HepG2 (cell line): ENCODE measurements around the gene TOPORS. TPM values are rescaled to one million over a fixed set of nuclear protein-coding genes. Genes with fewer than 3 reads are reported as not detected.
A peak's percentile ranks its signal among the peaks of the same experiment; 100 is the strongest.

Source experiments
- CBX1 ChIP-seq: IDR thresholded peaks from one replicate; pipeline ENCODE4 v1.6.1; 2016; ENCODE audit warnings: antibody characterized with exemption, low read depth
- HNF4G ChIP-seq, 2 experiments: sonication (generic) in 1 of 2; formaldehyde crosslinking in 1 of 2; IDR thresholded peaks; 2 replicates each; pipeline versions ENCODE4 v1.4.0 to v1.6.1; 2011 to 2020; ENCODE audit warnings: borderline replicate concordance in 2 of 2, low read depth in 2 of 2, mild to moderate bottlenecking in 2 of 2, low read length in 1 of 2, missing genetic modification reagents in 1 of 2, moderate library complexity in 1 of 2
- HNRNPL ChIP-seq: fragments of 200-400 bp; formaldehyde crosslinking; IDR thresholded peaks from 2 replicates; pipeline ENCODE4 v1.6.1; 2017; ENCODE audit warnings: mild to moderate bottlenecking, low read depth, low read length
- HNRNPLL ChIP-seq: fragments of 200-400 bp; formaldehyde crosslinking; IDR thresholded peaks from 2 replicates; pipeline ENCODE4 v1.6.1; 2017; ENCODE audit warnings: mild to moderate bottlenecking, low read depth, low read length; ENCODE audit not compliant: poor library complexity, severe bottlenecking
- JDP2 ChIP-seq: sonication (generic); formaldehyde crosslinking; IDR thresholded peaks from 2 replicates; pipeline ENCODE4 v1.8.1; 2022; ENCODE audit warnings: missing genetic modification reagents, borderline replicate concordance
- MTA1 ChIP-seq: sonication (generic); formaldehyde crosslinking; IDR thresholded peaks from 2 replicates; pipeline ENCODE4 v1.4.0; 2020; ENCODE audit warnings: missing genetic modification reagents, mild to moderate bottlenecking, borderline replicate concordance
- PITX1 ChIP-seq: sonication (generic); formaldehyde crosslinking; IDR thresholded peaks from 2 replicates; pipeline ENCODE4 v1.5.1; 2020; ENCODE audit warnings: mild to moderate bottlenecking, missing genetic modification reagents
- SAFB2 ChIP-seq: sonication (generic); formaldehyde crosslinking; IDR thresholded peaks from 2 replicates; pipeline ENCODE4 v1.5.1; 2020; ENCODE audit warnings: missing genetic modification reagents, low read depth, mild to moderate bottlenecking, borderline replicate concordance
- U2AF1 ChIP-seq: fragments of 200-400 bp; formaldehyde crosslinking; optimal IDR thresholded peaks from 2 replicates; pipeline ENCODE3; 2017; ENCODE audit warnings: mild to moderate bottlenecking, low read depth, low read length
- ZBTB21 ChIP-seq: sonication (generic); formaldehyde crosslinking; IDR thresholded peaks from 2 replicates; pipeline ENCODE4 v1.4.0; 2020; ENCODE audit warnings: missing genetic modification reagents
- ZNF10 ChIP-seq: sonication (generic); formaldehyde crosslinking; IDR thresholded peaks from 2 replicates; pipeline ENCODE4 v1.4.0; 2020; ENCODE audit warnings: mild to moderate bottlenecking, low read depth, missing genetic modification reagents, borderline replicate concordance
- ZNF180 ChIP-seq: sonication (generic); formaldehyde crosslinking; IDR thresholded peaks from 2 replicates; pipeline ENCODE4 v1.4.0; 2020; ENCODE audit warnings: low read depth, missing genetic modification reagents, borderline replicate concordance
- ZNF557 ChIP-seq: sonication (generic); formaldehyde crosslinking; IDR thresholded peaks from 2 replicates; pipeline ENCODE4 v1.4.0; 2020; ENCODE audit warnings: missing genetic modification reagents
- polyA plus RNA-seq, 8 experiments: library from polyadenylated mRNA; depleted of rRNA in 3 of 8; stranded (reverse) in 7 of 8; unstranded in 1 of 8; fragments of >200 nt; fragmentation: Illumina TruSeq in 4 of 8; extraction: Trizol in 4 of 8; gene quantifications; 2 replicates each; pipeline versions ENCODE4 v1.2.1 to v1.2.3, GENCODE V29; 2011 to 2016; ENCODE audit warnings: low read depth in 4 of 8, missing spikeins in 1 of 8, mixed read lengths in 1 of 8; ENCODE audit not compliant: insufficient read depth in 1 of 8
- total RNA-seq, 5 experiments: library from RNA; depleted of rRNA; stranded (reverse); fragments of >200 nt; fragmentation: Illumina TruSeq; extraction: Trizol; gene quantifications; 2 replicates each; pipeline ENCODE4 v1.2.3, GENCODE V29; 2016; ENCODE audit warnings: low read depth in 1 of 5
- TF ChIP-seq, protein P1 (sequence below): sonication (generic); formaldehyde crosslinking; IDR thresholded peaks from 2 replicates; pipeline ENCODE4 v1.5.0; 2020; ENCODE audit warnings: mild to moderate bottlenecking, missing genetic modification reagents
- TF ChIP-seq, protein P2 (sequence below): sonication (generic); formaldehyde crosslinking; IDR thresholded peaks from 2 replicates; pipeline ENCODE4 v1.5.0; 2020; ENCODE audit warnings: mild to moderate bottlenecking, missing genetic modification reagents
- TF ChIP-seq, protein P3 (sequence below): sonication (generic); formaldehyde crosslinking; IDR thresholded peaks from 2 replicates; pipeline ENCODE4 v1.8.1; 2023; ENCODE audit warnings: mild to moderate bottlenecking, missing genetic modification reagents
- TF ChIP-seq, protein P4 (sequence below): sonication (generic); formaldehyde crosslinking; IDR thresholded peaks from 2 replicates; pipeline ENCODE4 v1.5.0; 2020; ENCODE audit warnings: mild to moderate bottlenecking, low read depth, missing genetic modification reagents, borderline replicate concordance
- TF ChIP-seq, protein P5 (sequence below): sonication (generic); formaldehyde crosslinking; IDR thresholded peaks from 2 replicates; pipeline ENCODE4 v1.9.0; 2022; ENCODE audit warnings: missing genetic modification reagents, mild to moderate bottlenecking, borderline replicate concordance

The TOPORS gene
- total and polyA plus RNA-seq, 2 of the 13 experiments (the other 11 are each of a cell fraction or from before 2014, with no cell fraction given), result 6.8 to 19.6 TPM

DNA sequence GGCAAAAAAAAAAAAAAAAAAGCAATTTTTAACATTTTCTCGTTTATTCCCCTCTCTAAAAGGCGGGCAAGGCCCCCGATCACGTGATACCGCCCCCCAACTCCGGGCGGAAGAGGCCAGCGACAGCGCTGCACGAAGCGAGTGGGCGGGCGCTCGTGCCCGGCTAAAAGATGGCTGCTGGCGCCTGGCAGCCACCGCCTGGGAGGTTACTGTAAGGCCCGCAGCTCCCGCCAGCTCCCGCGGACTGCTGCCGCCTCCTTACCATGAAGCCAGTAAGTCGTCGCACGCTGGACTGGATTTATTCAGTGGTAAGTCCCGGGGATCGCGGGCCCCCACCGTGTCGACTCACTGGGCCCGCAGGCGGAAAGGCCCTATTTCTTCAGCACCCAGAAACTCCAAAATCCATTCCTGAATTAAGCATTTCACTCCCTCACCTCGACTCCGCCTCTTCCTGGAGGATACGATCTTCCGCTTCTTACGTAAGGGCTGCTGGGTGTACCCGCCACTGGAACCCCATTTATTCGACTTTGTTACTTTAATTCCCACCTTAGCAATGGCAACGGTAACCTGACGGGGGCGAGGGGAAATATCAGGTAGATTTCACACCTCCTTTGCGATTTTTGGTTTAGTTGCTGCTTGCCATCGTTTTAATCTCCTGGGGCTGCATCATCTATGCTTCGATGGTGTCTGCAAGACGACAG, at the start of gene TOPORS, which contains the start of gene SMIM27 (continued):
- TF ChIP-seq, protein P1, sequence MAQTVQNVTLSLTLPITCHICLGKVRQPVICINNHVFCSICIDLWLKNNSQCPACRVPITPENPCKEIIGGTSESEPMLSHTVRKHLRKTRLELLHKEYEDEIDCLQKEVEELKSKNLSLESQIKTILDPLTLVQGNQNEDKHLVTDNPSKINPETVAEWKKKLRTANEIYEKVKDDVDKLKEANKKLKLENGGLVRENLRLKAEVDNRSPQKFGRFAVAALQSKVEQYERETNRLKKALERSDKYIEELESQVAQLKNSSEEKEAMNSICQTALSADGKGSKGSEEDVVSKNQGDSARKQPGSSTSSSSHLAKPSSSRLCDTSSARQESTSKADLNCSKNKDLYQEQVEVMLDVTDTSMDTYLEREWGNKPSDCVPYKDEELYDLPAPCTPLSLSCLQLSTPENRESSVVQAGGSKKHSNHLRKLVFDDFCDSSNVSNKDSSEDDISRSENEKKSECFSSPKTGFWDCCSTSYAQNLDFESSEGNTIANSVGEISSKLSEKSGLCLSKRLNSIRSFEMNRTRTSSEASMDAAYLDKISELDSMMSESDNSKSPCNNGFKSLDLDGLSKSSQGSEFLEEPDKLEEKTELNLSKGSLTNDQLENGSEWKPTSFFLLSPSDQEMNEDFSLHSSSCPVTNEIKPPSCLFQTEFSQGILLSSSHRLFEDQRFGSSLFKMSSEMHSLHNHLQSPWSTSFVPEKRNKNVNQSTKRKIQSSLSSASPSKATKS (CRISPR knock-in tag), result no peak
- TF ChIP-seq, protein P2, sequence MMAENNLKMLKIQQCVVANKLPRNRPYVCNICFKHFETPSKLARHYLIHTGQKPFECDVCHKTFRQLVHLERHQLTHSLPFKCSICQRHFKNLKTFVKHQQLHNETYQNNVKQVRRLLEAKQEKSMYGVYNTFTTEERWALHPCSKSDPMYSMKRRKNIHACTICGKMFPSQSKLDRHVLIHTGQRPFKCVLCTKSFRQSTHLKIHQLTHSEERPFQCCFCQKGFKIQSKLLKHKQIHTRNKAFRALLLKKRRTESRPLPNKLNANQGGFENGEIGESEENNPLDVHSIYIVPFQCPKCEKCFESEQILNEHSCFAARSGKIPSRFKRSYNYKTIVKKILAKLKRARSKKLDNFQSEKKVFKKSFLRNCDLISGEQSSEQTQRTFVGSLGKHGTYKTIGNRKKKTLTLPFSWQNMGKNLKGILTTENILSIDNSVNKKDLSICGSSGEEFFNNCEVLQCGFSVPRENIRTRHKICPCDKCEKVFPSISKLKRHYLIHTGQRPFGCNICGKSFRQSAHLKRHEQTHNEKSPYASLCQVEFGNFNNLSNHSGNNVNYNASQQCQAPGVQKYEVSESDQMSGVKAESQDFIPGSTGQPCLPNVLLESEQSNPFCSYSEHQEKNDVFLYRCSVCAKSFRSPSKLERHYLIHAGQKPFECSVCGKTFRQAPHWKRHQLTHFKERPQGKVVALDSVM, result no peak
- TF ChIP-seq SAFB2, result peak; percentile 65; the same call in 1 of the 2 replicates
- TF ChIP-seq CBX1, result no peak
- TF ChIP-seq ZNF10 (CRISPR knock-in tag), result no peak
- TF ChIP-seq, protein P3, sequence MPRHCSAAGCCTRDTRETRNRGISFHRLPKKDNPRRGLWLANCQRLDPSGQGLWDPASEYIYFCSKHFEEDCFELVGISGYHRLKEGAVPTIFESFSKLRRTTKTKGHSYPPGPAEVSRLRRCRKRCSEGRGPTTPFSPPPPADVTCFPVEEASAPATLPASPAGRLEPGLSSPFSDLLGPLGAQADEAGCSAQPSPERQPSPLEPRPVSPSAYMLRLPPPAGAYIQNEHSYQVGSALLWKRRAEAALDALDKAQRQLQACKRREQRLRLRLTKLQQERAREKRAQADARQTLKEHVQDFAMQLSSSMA (CRISPR knock-in tag), result no peak
- no peak for TF ChIP-seq ZBTB21 (CRISPR knock-in tag)
- TF ChIP-seq, protein P4, sequence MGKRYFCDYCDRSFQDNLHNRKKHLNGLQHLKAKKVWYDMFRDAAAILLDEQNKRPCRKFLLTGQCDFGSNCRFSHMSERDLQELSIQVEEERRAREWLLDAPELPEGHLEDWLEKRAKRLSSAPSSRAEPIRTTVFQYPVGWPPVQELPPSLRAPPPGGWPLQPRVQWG (CRISPR knock-in tag), result no peak
- no peak for TF ChIP-seq HNF4G (IDR thresholded peaks at IDR 0.05; ENCODE audit: borderline replicate concordance, low read depth, low read length)
- TF ChIP-seq HNF4G (CRISPR knock-in tag; IDR thresholded peaks at IDR 0.05; ENCODE audit: borderline replicate concordance, low read depth), result no peak; the same call in 1 of the 2 replicates
- TF ChIP-seq MTA1 (CRISPR knock-in tag), result no peak
- no peak for TF ChIP-seq ZNF180 (CRISPR knock-in tag)
- TF ChIP-seq PITX1, result peak; percentile 71; the same call in 1 of the 2 replicates
- TF ChIP-seq HNRNPLL, result peak; percentile 97
- TF ChIP-seq HNRNPL, result peak; percentile 53; the same call in 1 of the 2 replicates
- no peak for TF ChIP-seq JDP2 (CRISPR knock-in tag)
- TF ChIP-seq ZNF557 (CRISPR knock-in tag), result no peak
- TF ChIP-seq, protein P5, sequence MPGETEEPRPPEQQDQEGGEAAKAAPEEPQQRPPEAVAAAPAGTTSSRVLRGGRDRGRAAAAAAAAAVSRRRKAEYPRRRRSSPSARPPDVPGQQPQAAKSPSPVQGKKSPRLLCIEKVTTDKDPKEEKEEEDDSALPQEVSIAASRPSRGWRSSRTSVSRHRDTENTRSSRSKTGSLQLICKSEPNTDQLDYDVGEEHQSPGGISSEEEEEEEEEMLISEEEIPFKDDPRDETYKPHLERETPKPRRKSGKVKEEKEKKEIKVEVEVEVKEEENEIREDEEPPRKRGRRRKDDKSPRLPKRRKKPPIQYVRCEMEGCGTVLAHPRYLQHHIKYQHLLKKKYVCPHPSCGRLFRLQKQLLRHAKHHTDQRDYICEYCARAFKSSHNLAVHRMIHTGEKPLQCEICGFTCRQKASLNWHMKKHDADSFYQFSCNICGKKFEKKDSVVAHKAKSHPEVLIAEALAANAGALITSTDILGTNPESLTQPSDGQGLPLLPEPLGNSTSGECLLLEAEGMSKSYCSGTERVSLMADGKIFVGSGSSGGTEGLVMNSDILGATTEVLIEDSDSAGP, result peak; percentile 84; the same call in 1 of the 2 replicates
- TF ChIP-seq U2AF1, result no peak
